ENCODE data around the gene OCIAD1. TPM values are rescaled to one million over a fixed set of nuclear protein-coding genes. Genes with fewer than 3 reads are reported as not detected.

Gene OCIAD1
- total RNA-seq, 1 donor from 2014 or later = 99.5 TPM

Other genes with a start within 250 kb of the OCIAD1 start
- gene FRYL, start 50.8 kb upstream of the OCIAD1 start, total RNA-seq = 84.0 and 91.4 TPM in 2 replicates
- gene OCIAD2, start 75.7 kb downstream of the OCIAD1 start, total RNA-seq = 102 and 116 TPM in 2 replicates
- gene CWH43, start 155.2 kb downstream of the OCIAD1 start, total RNA-seq = not detected in 2 replicates